A172 (cell line): ENCODE results near the gene CEP152. TPM values are rescaled to one million over a fixed set of nuclear protein-coding genes. Genes with fewer than 3 reads are reported as not detected.
A peak's percentile ranks its signal among the peaks of the same experiment; 100 is the strongest.

Source experiments
- DNase-seq: peaks from one replicate; pipeline ENCODE4 v3.0.0-alpha.2; 2015; ENCODE audit warnings: low spot score
- total RNA-seq: library from RNA; depleted of rRNA; stranded (reverse); fragments of >200 nt; shearing (Covaris generic); gene quantifications from 2 replicates; pipeline ENCODE4 v1.2.3, GENCODE V29; 2014

Gene CEP152
- total RNA-seq, 1 experiment from 2014 or later = 9.8 TPM

DNA sequence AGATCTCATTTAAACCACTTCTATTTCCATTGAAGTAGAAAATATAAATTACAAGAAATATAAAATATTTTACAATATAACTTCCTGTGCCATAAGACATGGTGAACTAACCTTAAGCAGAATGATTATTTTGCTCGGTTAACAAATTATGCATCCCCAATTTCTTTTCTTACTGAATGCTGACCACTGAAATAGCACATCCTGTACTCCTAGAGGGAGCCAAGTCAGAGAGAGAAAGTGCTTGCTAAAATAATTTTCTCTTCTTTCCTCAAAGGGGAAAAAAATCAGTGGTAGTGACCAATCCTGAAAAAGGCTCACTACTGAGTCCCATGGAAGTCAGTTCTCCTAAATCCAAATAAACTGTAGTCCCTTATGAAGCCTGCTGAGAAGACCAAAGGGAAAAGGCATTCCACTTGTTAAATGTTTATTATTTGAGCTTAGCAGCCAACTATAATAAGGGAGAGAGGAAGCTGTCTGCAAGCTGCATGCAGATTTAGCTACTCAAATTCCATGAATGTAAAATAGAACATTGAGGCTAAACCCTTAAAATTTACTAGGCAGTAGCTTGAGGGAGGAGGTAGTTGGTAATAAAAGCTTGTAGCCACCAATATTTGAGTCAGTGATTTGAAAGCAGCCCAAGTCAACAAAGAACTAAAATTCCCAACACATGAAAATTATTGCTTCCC, 33.1 kb downstream of the CEP152 start:
- DNase-seq = no peak

DNA sequence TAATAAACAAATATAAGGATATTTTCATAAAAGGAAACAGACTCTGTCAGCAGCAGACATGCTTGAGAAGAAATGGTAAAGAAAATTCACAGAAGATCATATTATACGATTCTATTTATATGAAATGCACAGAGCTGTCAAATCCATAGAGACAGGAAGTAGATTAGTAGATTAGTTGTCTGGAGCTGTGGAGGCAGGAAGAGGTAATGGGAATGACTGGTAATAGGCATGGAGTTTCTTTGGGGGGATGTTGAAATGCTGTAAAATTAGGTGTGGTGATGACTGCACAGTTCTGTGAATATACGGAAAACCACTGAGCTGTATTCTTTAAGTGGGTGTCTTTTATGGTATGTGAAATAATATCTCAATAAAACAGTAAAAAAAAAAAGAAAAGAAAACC, 35.3 kb downstream of the CEP152 start:
- no peak for DNase-seq

DNA sequence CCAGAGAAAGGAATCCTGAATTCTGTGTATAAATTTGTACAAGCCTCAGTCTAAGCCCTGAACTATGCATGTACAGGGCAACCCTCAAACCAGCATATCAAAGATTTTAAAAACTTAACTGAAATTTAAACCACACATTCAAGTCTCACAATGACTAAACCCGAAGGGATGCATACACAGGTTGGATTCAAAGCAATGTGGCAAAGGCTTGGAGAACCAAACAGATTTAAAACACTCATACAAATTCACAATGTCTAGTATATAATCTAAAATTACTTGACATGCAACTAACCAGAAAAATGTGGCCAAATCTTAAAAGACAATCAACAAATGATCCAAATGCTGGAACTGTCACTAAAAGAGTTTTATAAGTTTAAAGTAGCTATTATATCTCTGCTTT, 36.4 kb downstream of the CEP152 start:
- DNase-seq = no peak

DNA sequence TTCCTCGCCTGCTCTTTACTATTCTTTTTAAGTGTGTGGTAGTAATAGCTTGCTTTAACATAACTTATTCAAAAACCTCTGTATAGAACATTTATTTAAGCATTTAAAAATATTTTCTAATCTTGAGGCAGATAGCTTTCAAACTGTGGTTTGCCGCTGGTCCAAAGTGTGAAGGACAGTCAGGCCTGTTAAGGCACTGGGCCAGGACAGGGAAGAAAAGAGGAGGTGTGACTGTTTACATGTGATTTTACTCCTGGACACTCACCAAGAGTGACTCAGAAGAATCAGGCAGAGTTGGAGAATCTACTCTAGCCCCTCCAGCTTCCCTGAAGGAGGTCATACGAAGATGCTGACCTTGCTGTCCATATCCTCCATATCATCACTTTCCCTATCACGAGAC, 44.7 kb downstream of the CEP152 start:
- peak; percentile 35 for DNase-seq

DNA sequence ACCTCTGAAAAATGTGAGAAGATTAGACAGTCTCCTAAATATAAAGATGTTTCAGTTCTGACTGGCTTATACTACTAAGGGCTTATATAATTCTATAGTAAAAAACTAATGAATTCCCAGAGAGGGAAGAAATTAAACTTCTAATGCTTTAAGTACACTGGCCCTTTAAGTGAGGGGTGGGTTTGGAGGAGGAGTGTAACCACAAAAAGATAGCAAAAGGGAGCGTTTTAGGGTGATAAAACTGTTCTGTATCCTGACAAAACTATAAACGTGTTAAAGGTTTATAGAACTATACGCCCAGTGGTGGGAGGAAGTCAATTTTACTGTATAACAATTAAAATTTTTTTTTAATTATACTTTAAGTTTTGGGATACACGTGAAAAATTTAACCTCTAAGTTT, 45.8 kb downstream of the CEP152 start:
- no peak for DNase-seq

DNA sequence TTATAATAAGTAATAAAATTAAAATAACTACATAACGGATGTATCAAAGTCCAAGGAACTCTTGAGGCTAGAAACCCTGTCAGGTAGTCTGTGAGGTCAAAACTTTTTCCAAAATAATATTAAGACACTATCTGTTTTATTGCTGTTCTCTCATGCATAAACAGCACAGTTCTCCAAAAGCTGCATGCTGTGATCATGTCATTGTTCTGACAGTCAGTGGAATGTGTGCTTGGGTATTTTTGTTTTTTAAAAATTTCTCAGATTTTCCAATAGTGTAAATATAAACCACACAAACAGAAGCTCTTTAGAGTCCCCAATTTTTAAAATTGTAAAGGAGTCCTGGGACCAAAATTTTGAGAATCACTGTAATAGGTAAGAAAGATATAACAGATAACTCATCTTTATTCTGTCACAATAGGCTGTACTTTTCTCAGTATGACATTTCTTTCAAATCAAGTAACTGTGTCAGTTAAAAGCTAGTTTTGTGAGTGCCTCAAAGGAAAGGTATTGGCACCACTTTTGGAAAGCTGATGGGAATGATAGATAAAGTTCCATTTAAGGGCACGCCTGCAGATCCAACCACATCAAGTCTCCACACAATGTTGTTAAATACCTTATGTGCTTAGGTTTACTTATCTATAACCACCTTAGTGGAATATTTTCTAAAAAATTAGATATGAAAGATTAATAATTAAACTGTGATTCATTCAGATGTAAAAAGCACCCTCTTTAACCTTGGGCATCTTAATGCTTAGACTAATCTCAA, 49.3 kb downstream of the CEP152 start:
- no peak for DNase-seq

GRCh38 chr15:48759921-48760320, 50.9 kb downstream of the CEP152 start:
- no peak for DNase-seq

GRCh38 chr15:48757661-48758060, 53.2 kb downstream of the CEP152 start:
- DNase-seq = no peak

DNA sequence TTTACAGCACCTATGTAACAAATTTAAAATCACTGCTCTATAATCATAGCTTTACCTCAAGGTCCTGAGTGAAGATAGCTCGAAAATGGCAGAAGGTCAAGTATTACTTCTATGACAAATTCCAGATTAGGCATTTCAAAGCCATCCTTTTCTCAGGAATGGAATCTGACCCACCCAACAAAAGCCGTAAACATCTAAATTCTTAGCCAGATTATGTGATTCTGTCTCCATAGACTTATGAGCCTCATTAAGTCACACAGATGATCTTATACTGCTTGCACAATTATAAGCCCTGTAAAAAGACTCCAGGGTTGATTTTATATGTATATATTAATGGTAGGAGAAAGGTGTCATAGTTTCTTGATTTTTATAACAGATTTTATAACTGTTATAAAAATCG, 56.9 kb downstream of the CEP152 start:
- DNase-seq = no peak

- no peak for DNase-seq
Observed at GRCh38 chr15:48751595-48751994, 59.3 kb downstream of the CEP152 start.

- peak; percentile 6 for DNase-seq
Observed at GRCh38 chr15:48748535-48748934, 62.3 kb downstream of the CEP152 start.

- DNase-seq = no peak
Observed at GRCh38 chr15:48733615-48734014, 77.3 kb downstream of the CEP152 start.

DNA sequence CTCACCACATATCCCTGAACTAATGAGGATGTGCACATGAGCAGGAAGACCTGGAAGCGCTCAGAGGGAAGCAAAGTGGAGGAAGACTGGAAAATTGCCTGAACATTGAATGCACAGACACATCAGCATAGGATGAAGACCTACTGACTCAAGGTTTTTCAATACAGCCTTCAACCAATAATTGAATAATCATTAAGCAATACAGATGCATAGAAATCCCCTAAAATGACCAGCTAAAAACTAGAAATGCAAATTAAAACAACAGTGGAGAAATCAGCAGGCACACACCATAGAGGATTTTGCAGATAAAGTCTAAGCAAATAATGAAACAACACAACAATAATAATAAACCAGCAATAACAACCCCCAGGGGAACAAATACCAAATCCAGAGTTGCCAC, 80.4 kb downstream of the CEP152 start:
- no peak for DNase-seq

DNA sequence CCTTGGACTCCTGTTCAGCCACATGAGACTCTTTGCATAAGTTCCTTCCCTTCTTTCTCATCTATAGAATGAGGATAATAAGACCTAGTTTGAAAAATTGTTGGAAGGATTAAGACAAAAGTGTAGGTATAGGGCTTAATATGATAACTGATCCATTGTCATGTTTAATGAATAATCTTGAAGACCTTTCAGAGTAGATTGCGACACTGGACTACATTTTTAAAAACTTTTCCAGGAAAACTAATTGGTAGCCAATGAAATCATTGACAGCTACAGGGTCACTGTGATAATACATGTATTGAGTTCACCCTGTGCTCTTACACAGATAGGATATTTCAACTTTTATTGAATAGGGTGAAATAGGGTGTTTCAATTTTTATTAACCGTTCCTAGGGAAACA, 86.9 kb downstream of the CEP152 start:
- DNase-seq = no peak

DNA sequence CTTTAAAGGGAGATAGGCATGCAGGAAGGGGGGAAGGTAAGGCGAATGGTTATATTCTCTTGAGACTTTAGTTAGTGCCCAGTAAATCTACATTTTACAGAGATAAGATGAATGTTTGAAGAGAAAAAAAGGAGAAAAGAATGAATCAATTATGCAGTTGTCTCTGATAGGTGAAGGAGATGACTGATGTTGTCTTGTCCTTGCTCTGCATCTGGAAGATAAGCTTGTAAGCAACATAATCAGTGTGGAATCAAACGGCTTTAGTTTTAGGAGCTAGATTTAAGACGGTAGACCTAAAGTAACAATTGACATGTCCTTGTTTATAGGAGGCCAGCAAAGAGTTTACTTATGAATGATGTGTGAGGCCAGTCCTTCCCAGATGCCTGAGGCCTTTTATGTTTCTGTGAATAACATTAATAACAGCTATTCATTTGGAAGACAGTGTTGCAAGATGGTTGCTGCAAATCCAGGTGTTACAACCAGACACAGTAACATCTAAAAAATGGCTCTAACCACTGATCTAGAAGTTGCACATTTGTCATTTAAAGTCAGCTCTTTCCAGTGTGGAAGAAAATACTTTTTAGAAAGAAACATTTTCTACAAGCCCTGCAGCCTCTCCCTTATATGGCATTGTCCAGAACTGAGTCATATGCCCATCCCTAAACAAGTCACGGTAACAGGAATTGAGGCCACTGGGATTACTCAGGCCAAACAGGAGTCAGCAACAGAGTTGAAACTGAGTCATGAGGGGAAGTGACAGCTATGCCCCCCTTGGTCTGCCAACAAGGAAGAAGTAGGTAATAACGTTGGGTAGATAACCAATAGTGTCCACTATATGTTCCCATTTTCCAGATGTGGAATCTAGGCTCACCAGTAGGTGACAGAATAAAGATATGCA, 87.9 kb downstream of the CEP152 start:
- peak; percentile 86 for DNase-seq

DNA sequence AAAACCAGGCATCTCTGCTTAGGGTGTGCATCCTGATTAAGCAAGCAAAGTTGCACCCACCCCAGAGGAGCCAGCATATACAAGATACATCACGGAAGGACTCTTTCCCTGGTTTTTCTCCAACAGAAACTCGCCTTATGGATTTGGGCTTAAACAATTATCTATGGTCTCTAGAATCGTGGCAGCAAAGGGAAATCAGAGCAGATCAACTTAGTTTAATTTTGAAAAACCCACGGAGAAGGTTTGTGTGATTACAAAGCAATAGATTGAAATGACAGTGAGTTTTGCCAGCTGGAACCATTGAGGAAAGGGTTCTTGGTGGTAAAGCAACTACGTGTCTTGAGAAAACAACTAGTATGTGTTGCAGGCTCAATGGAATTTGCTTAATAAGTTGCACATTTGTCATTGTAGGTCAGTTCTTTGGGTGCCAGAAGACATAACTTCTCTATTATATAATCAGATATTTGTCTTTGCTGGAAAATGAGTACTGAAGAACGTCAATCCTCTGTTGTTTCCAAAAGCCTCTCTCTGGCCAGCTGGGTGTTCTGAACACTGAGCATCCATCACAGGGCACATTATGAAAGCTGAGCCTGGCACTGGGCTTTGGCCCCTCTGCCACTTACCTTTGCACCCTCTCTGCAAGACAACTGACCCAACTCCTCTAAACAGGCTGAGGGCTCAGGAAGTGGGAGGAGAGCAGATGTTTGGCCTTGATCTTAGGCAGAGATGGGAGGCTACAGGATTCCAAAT, 89.6 kb downstream of the CEP152 start:
- DNase-seq = no peak

DNA sequence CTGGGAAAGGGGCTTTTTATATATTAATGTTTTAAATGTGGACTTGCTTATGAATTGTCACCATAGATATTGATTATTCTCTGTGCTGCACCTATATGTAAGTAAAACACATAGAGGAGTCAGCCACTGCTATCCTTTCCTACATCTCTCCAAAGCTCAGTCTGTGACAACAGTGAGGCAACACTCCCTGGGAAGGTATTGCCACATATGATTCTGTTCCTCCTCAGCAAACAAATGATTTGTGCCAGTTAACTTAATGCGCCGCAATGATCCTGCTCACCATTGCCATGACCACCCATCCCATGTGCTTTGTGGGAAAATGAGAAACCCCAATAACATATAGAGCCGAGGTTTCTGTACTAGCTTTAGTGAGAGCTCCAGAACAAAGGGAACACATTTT, 90.2 kb downstream of the CEP152 start:
- DNase-seq = no peak

DNA sequence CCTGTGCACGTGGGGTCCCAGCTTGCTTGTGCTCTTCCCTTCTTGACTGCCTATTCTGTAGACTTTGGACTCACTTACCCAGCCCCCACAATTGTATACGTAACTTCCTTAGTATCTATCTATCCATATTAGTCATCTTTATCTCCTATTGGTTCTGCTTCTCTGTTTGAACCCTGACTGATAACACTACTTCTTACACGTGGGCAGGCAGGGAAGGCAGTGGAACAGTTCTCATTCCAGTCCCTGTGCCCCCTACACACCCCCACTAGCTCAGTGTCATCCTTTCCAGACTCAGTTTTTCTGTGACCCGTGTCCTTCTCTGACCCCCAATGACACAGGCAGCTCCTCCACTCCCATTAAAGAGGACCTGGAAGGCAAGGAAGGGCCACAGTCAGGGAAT, 91.2 kb downstream of the CEP152 start:
- DNase-seq = no peak

DNA sequence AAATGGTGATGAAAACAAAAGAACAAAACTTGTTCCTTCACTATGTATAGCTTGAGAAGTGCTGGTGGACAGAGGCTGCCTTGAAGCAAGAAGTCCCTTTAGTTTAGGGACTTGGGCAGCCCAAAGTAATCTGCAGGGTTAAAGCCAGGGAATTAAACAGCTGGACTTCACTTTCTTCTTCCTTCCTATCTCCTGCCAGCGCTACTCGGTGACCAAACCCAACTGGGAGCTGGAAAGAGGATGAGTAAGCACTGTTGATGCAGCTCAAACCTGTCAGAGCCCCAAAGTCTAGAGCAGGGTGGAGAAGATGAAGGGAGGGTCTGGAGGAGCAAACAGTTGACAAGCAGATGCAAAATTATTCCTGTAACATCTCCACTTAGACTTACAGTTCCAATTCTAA, 92.2 kb downstream of the CEP152 start:
- peak; percentile 8 for DNase-seq

GRCh38 chr15:48717458-48717857, 93.4 kb downstream of the CEP152 start:
- DNase-seq = no peak

DNA sequence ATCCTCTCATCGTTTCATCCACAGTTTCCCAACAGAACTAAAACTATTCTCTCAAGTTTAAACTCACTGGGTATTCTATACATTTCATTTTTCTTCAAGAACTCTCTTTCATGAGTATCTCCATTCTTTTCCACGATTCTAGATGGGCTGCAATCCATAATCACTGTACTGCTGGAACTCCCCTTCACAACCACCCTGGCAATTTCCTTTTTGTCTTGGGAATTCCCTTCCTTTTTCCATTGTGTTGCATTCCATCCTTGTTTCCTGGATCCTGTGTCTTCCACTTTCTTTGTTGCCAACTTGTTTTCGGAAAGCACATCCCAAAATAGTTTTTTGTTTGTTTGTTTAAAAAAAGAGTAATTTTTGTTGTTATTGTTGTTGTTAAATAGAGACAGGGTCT, 98.3 kb downstream of the CEP152 start:
- DNase-seq = no peak
